Fibroblast of upper back skin (primary cell): ENCODE data around the gene MTG2.

Source experiments
- DNase-seq: peaks from one replicate; pipeline ENCODE4 v3.0.0-alpha.2; 2013

Gene MTG2

GRCh38 chr20:62236766-62237513, 54.1 kb downstream of the MTG2 start:
- DNase-seq: no peak

DNA sequence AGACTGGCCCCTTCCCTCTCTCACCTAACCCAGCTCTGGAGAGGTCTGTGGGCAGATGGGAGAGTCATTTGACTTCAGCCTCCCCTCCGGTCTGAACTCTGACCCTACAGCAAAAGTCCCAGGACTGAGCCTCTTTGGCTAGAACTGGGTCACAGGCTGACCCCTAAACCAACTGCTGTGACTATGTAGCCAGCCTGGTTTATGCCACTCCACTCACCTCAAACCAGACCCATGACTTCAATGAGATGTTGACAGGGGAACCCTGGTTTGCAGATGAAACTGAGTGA, 54.6 kb downstream of the MTG2 start:
- no peak for DNase-seq

GRCh38 chr20:62237801-62238568, 55.2 kb downstream of the MTG2 start, which contains the start of gene OSBPL2:
Gene OSBPL2, plus strand, starts transcription at chr20:62238521. Its CDS starts 17,664 bp downstream, at chr20:62256185.
- peak; percentile 97 for DNase-seq

- no peak for DNase-seq
These were observed 55.9 kb downstream of the MTG2 start for GRCh38 chr20:62238569-62239277.

DNA sequence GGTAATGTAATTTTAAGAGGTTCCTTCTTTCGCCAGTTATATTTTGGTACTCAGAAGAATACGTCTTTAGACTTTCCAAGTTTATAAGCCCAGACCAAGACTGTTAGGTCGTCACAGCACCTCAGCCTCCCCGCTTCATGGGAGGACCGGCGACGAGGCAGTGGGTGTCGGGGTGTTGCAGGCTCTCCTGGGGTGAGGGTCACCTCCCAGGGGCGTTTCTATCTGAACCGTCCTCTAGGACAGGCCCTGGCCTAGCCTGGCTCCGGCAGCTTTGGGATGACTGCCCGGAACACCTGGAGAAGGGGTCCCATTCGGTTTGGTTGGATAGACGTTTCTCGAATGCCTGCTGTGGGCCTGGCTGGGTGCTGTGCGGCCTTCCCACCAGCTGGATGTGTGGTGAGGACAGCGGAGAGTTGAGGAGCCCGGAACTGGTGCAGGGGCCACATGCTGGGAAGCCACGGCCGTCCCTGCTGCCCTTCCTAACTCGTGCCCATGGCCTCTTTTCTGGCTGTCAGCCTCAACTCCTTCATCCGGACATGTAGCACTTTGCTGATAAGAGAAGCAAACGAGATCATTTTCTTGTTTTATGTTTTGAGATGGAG, 56.6 kb downstream of the MTG2 start:
- no peak for DNase-seq

GRCh38 chr20:62240020-62240685, 57.3 kb downstream of the MTG2 start:
- DNase-seq: no peak

- no peak for DNase-seq
These were observed 58.7 kb downstream of the MTG2 start for GRCh38 chr20:62241506-62241905.

- DNase-seq: no peak
These were observed 59.3 kb downstream of the MTG2 start for GRCh38 chr20:62242176-62242575.

GRCh38 chr20:62243106-62243505, 60.3 kb downstream of the MTG2 start:
- DNase-seq: no peak

- no peak for DNase-seq
These were observed 61.2 kb downstream of the MTG2 start for GRCh38 chr20:62243906-62244515.

DNA sequence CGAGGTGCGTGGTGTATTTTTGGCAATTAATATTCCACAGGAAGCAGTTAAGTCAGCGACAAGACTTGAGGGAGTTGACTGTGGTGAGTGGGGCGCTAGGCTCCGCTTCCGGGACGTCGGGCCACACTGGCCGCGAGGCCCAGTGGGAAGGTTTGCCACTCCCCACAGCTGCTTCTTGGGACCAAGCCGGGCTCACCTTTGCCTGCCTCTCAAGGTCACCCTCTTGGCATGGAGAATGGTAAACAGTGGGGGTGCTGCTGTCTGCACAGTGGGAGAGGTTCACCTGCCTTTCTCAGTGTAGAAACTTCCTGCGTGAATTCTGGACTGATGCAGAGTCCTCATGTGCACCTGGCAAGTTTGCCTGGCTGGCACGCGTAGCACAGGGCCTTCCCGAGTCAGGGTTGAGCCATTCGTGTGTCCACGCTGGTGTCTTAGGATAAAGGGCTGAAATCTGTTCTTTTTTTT, 61.8 kb downstream of the MTG2 start:
- no peak for DNase-seq

DNA sequence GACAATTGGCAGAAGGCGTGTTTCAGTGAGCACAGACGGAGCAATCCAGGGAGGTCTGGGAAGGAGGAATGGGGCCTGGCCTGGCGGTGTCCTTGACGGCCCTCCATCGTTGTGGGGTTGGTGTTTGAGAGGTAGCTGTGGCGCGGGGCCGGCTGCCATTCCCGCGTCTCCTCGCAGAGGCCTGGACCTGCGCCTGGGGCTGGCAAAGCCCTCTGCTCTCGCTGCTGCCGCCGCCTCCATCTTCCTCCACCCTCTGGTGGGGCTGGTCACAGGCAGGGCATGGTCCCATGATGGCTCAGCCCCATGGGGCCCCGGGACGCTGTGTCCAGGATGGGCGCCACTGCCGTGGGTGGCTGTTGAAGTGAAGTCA, 63.1 kb downstream of the MTG2 start:
- no peak for DNase-seq

DNA sequence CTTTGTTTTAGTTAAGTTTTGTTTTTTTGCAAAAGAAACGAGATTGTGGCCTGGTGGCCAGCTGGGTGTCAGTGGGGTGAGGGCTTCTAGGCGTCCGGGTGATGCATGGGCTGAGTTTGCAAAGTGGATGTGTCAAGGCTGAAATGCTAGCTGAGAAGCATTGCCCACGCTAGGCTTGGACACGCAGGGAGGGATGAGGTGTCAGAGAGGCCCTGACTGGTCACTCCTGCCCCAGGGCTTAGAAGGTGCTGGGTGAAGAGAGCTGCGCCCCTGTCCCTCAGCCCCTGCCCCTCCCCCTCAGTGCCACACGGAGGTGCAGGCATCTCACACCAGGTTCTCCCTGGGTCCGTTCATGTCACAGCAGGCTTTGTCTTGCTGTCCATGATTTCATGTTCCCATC, 63.6 kb downstream of the MTG2 start:
- DNase-seq: no peak

DNA sequence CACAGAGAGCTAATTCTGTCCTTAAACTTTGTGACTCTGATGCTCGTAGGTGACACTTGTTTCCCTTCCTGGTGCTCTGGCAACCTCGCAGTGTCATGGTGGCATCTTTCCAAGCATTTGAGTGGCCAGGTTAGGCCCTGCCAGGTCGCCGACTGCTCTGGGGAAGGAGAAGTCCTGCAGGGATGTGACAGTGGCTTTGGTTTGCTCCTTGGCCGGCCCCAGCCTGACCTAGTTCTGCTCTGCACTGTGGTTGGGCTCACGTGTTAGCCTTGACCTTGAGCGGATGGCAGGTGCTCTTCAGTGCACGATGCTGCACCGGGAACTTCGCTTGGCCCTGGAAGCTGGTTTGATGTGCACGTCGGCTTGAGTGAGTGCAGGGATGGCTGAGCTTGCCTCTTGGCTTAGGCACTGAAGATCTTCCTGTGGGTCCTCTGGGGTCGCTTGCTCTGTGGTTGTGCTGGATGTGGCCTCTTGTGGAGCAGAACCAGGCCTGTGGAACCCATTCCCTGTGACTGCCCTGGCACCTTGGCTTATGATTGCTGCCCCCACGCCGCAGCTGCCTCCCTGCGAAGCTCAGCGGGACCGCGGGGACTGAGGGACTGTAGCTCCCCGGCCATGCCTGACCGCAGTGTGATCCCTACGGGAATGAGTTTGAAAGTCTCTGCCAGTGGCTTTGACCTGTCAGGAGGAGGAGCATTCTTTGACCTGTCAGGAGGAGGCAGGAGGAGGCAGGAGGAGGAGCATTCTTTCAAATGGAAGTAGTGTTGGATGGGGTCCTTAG, 64.2 kb downstream of the MTG2 start:
- DNase-seq: no peak

DNA sequence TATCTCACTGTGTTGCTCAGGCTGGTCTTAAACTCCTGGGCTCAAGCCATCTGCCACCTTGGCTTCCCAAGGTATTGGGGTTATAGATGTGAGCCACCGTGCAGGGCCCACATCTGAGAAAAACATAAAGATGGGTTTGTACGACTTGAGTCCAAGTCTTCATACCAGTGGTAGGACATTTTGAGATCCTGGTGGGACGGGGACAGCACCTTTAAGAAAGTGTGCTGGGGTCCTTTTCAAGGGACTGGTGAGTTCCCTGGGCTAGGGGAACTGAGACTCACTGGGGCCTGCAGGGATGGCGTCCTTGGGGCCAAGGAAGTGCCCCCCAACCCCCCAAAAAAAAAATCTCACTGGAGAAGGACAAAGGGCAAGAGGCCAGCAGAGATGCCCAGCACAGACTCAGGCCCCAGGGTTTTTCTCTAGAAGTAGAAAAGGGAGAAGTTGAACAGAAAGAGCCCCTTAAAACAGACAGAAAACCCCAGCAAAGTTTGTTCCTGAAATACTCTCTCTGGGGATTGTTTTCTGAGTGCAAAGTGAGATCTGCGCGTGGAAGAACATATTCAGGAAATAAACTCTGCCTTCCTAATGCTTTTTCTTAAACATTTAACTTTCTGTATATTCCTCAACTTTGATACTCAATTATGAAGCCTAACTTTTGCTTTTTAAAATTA, 66.2 kb downstream of the MTG2 start:
- DNase-seq: no peak

- DNase-seq: peak; percentile 25
These were observed 69.6 kb downstream of the MTG2 start for GRCh38 chr20:62252342-62252966.
